Measurements from ENCODE around the gene NMT1.

The NMT1 gene

GRCh38 chr17:45129426-45129939, 68.4 kb downstream of the NMT1 start:
- Histone ChIP-seq H3K36me3 (ENCODE audit: insufficient read depth) (no peaks in the 10 kb centered on the region), H3K4me2 (no peak overlapping the region), H3K4me3 (IDR thresholded peaks at IDR 0.05; ENCODE audit: insufficient read depth, low read depth, low read length) (no peak overlapping the region), H2AFZ (ENCODE audit: low read depth) (no peak overlapping the region), H3K4me1 (ENCODE audit: low read depth, poor library complexity, severe bottlenecking) (peaks cover 3% of the 10 kb centered on the region), H3K79me2 (ENCODE audit: insufficient read depth, low read depth) (no peaks in the 10 kb centered on the region), H3K9ac (no peak overlapping the region), H4K20me1 (ENCODE audit: insufficient read depth) (no peaks in the 10 kb centered on the region), H3K27me3 (ENCODE audit: insufficient read depth, low read depth) (no peaks in the 10 kb centered on the region), H3K27ac (no peak overlapping the region)
- no peak for TF ChIP-seq CTCF (conservative IDR thresholded peaks at IDR 0.05; ENCODE audit: low read depth, low read length)

GRCh38 chr17:45129940-45130680, 69.0 kb downstream of the NMT1 start:
- Histone ChIP-seq H4K20me1 (ENCODE audit: insufficient read depth) (no peaks in the 10 kb centered on the region), H3K27ac (no peak overlapping the region), H2AFZ (ENCODE audit: low read depth) (no peak overlapping the region), H3K4me2 (no peak overlapping the region), H3K4me3 (IDR thresholded peaks at IDR 0.05; ENCODE audit: insufficient read depth, low read depth, low read length) (no peak overlapping the region), H3K36me3 (ENCODE audit: insufficient read depth) (no peaks in the 10 kb centered on the region), H3K4me1 (ENCODE audit: low read depth, poor library complexity, severe bottlenecking) (peaks cover 3% of the 10 kb centered on the region), H3K9ac (no peak overlapping the region), H3K79me2 (ENCODE audit: insufficient read depth, low read depth) (no peaks in the 10 kb centered on the region), H3K27me3 (ENCODE audit: insufficient read depth, low read depth) (no peaks in the 10 kb centered on the region)
- no peak for TF ChIP-seq CTCF (conservative IDR thresholded peaks at IDR 0.05; ENCODE audit: low read depth, low read length)

GRCh38 chr17:45130681-45131615, 69.8 kb downstream of the NMT1 start:
- H3K36me3 ChIP-seq (ENCODE audit: insufficient read depth) = no peaks in the 10 kb centered on the region
- no peaks in the 10 kb centered on the region for H3K79me2 ChIP-seq (ENCODE audit: insufficient read depth, low read depth)
- H4K20me1 ChIP-seq (ENCODE audit: insufficient read depth) = no peaks in the 10 kb centered on the region
- H3K9ac ChIP-seq = no peak overlapping the region
- no peak for TF ChIP-seq CTCF (conservative IDR thresholded peaks at IDR 0.05; ENCODE audit: low read depth, low read length)
- H2AFZ ChIP-seq (ENCODE audit: low read depth) = peak overlapping the region; percentile 87; the same call in 1 of the 2 replicates
- peaks cover 3% of the 10 kb centered on the region for H3K4me1 ChIP-seq (ENCODE audit: low read depth, poor library complexity, severe bottlenecking)
- no peaks in the 10 kb centered on the region for H3K27me3 ChIP-seq (ENCODE audit: insufficient read depth, low read depth)
- no peak overlapping the region for H3K4me3 ChIP-seq (IDR thresholded peaks at IDR 0.05; ENCODE audit: insufficient read depth, low read depth, low read length)
- peak overlapping the region; percentile 51; the same call in 1 of the 2 replicates for H3K4me2 ChIP-seq
- H3K27ac ChIP-seq = no peak overlapping the region

GRCh38 chr17:45131616-45132319, 70.7 kb downstream of the NMT1 start:
- no peaks in the 10 kb centered on the region for H4K20me1 ChIP-seq (ENCODE audit: insufficient read depth)
- peak overlapping the region; percentile 53; the same call in 1 of the 2 replicates for H3K9ac ChIP-seq
- no peaks in the 10 kb centered on the region for H3K27me3 ChIP-seq (ENCODE audit: insufficient read depth, low read depth)
- H3K4me1 ChIP-seq (ENCODE audit: low read depth, poor library complexity, severe bottlenecking) = peaks cover 11% of the 10 kb centered on the region
- H3K4me2 ChIP-seq = peak overlapping the region; percentile 51
- no peak overlapping the region for H3K27ac ChIP-seq
- no peak overlapping the region for H3K4me3 ChIP-seq (IDR thresholded peaks at IDR 0.05; ENCODE audit: insufficient read depth, low read depth, low read length)
- no peaks in the 10 kb centered on the region for H3K36me3 ChIP-seq (ENCODE audit: insufficient read depth)
- peak; percentile 95 for TF ChIP-seq CTCF (conservative IDR thresholded peaks at IDR 0.05; ENCODE audit: low read depth, low read length)
- peak overlapping the region; percentile 87 for H2AFZ ChIP-seq (ENCODE audit: low read depth)
- H3K79me2 ChIP-seq (ENCODE audit: insufficient read depth, low read depth) = no peaks in the 10 kb centered on the region
